Erythroblast (primary cell): ENCODE measurements around the gene SQOR.

Experiments used
- GATA1 ChIP-seq: IDR thresholded peaks from 2 replicates; pipeline ENCODE4 v1.6.1; 2011; ENCODE audit warnings: low read depth, mild to moderate bottlenecking, control low read depth, low read length, moderate library complexity
- POLR2A ChIP-seq: IDR thresholded peaks from 2 replicates; pipeline ENCODE4 v1.6.1; 2011; ENCODE audit warnings: mild to moderate bottlenecking, low read length

DNA sequence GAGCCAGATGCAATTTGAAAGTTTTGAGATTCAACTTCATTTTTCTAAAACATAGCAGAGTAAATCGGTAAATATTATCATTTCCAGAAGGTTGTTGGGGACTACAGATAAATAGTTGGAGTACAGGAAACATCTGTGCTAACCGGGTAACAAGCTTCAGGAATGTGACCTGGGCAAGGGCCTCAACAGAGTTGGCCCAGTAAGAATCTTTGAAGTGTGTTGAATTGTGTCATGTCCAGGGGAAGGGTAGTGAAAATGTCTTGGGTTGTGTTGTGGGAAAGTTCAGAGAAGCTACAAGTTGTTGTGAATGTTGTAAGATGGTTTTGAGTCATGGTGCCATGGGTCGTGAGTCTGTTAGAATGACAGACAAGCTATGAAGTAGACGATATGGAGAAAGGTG is 35.7 kb downstream of the SQOR start:
- no peak for TF ChIP-seq POLR2A
- TF ChIP-seq GATA1 = no peak
